GM19395 (cell line): ENCODE data around the gene RBM17.
"Not testable (repeated sequence)": the region's sequence is repeated elsewhere in the genome, so short reads cannot be mapped to it uniquely, and the experiment has no call there.

Experiments
- ATAC-seq: cut with Tn5 transposase; IDR thresholded peaks from one replicate; pipeline ENCODE4 v1.9.1; 2021; ENCODE audit warnings: mild to moderate bottlenecking, moderate library complexity; ENCODE audit not compliant: unreplicated experiment

The RBM17 gene

DNA sequence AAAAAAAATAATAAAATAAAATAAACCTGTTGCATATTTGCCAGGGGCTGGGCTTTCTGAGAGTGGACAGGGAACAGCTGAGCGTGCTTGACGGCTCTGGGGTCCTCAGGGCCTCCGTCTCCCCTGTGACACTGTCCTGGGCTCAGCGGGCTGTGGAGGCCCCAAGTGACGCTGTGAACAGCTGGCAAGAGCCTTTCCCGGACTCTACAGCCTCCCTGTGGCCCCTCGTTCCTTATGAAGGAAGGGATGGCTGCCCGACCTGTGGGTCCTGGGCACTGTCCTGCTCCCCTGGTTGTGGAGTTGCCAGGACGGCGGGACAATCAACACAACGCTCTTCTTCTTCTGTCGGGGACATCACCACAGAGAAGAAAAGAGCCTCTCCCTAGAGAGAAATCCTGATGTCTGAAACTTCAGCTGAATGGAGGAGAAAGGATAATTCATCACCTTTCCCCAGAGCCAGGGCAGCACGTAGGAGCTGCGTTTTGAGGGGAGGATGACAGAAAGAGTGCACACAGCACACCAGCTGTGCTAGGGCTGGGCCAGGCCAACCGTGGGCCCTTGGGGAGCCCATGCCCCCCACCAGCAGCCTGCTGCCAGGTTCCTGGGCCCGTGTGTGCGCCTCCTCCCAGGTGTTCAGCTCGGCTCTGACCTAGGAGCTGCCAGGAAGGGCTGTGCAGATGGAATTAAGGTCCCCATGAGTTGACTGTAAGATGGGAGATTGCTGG, 45.4 kb downstream of the RBM17 start:
- ATAC-seq = no peak

GRCh38 chr10:6135039-6135438, 46.2 kb downstream of the RBM17 start:
- no peak for ATAC-seq

DNA sequence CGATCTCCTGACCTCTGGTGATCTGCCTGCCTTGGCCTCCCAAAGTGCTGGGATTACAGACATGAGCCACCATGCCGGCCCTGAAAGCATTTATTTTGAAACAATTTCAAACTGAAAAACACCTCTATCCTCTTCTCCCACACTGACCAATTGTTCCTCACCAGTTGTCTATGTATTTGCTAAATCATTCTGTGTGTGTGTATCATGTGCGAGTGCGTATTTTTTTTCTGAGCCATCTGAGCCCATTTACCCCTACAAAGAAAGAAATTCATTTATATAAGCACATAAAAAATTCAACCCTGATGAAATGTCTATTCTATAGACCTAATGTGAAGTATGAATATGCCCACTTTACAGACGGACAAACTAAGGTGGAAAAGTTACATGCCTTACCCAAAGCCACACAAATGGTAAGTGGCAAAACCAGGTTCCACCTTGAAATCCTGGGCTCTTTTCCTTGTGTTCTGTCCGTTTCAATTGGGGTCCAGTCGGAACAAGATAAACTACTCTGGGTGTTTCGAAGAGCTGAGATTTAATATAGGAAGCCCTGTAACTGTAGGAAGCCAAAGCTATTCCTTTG, 46.8 kb downstream of the RBM17 start:
- ATAC-seq = no peak

DNA sequence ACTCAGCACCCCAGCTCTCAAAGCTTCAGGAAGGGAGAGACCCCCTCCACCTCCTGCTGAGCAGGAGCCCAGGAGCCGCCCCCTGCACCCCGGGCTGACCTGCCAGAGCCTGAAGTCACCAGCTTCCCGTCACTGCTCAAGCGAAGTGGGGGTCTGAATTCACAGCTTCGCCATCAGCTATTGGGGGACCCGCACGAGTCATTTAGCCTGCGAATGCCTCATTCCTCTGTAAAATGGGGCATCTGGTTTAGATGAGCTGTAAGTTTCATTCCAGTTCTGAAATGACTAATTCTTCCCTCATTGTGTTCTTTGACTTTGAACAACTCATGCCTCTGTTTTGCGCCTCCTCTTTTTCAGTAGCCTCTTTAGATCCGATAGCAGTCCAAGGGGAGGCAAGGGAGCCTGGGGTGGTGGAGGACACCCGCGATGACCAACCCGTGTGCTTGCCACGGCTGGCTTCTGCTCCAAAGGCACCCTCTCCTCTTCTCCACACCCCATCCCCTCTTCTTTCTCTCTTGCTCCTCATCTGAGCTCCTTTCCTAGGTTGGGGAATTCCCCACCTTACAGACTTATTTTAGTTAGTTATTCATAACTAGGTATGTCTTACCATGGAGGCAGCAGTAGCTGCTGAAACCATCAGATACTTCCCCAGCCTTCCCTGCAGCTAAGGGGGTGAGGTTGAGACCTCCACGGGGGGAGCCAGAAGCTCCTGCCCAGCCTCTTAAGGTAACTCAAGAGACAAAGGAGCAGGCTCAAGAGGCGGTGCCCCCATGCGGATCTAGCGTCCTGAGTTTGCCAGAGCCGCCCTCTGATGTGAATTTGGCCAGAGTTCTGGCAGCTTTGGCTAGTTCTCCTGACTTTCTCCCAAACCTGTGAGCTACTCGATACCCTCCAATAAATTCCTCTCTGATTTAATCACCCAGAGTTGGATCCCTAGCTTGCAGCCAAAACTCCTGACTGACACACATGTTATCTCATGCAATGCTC, 47.7 kb downstream of the RBM17 start:
- peak; percentile 61 for ATAC-seq

DNA sequence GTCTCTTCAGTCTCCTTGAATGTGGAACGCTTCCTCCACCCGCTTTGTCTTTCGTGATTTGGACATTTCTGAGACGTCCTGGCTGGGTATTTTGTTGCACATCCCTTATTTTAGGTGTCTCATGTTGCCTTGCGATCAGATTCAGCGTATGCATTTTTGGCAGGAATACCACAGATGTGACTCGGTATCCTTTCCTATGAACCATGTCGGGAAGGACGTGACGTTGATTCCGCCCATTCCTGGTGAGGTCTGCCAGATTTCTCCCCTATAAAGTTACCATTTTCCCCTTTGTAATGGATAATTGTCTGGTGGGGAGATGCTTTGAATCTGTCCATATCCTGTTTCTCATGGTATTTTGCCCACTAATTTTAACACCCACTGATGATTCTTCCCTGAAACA, 49.6 kb downstream of the RBM17 start:
- no peak for ATAC-seq

DNA sequence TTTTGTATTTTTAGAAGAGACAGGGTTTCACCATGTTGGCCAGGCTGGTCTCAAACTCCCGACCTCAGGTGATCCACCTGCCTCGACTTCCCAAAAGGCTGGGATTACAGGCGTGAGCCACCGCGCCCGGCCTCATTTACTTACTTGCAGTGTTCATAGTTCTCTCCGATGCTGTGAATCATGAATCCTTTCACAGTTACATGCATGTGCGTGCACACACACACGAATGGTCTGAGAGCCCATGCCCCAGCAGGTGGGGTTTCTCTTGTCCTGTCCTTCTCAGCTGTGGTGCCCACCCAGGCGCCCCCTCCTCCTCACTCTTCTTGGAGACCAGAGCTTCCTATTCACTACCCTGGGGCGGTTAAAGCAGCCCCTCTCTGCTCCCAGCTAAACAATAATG, 50.6 kb downstream of the RBM17 start:
- ATAC-seq = no peak

- no peak for ATAC-seq
Observed at GRCh38 chr10:6140141-6140841, 51.5 kb downstream of the RBM17 start.

- ATAC-seq = peak; percentile 4
Observed at GRCh38 chr10:6140965-6141295, 52.1 kb downstream of the RBM17 start.

GRCh38 chr10:6141296-6142151, 52.7 kb downstream of the RBM17 start:
- ATAC-seq = peak; percentile 66

DNA sequence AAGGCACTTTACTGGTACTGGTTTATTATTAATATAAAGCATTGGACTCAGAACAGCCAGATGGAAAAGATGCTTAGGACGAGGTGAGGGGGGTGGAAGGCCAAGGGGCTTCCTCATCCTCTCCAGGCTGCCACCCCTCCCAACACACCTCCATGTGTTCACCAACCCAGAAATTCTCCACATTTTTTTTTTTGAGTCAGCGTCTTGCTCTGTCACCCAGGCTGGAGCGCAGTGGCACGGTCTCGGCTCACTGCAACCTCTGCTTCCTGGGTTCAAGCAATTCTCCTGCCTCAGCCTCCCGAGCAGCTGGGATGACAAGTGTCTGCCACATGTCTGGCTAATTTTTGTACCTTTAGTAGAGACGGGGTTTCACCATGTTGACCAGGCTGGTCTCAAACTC, 53.4 kb downstream of the RBM17 start:
- ATAC-seq = not testable (repeated sequence)

- no peak for ATAC-seq
Observed at GRCh38 chr10:6142644-6143043, 53.8 kb downstream of the RBM17 start.

DNA sequence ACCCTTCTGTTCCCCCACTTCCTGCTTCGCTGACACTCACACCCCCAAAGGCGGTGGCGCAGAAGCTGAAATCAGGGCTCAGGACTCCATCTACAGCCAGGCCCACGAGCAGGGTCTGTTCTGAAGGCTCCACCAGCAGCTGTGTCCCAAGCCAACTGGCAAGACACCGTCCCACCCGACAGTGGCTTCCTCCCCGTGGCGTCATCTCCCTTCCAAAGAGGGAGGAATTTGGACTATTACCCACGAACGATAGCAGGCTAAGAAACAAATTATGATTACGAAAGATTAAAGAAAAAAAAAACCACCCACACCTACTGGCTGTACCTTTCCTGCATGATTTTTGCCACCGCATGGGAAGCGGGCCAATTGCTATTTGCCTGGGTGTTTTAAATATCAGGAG, 54.3 kb downstream of the RBM17 start:
- ATAC-seq = no peak

DNA sequence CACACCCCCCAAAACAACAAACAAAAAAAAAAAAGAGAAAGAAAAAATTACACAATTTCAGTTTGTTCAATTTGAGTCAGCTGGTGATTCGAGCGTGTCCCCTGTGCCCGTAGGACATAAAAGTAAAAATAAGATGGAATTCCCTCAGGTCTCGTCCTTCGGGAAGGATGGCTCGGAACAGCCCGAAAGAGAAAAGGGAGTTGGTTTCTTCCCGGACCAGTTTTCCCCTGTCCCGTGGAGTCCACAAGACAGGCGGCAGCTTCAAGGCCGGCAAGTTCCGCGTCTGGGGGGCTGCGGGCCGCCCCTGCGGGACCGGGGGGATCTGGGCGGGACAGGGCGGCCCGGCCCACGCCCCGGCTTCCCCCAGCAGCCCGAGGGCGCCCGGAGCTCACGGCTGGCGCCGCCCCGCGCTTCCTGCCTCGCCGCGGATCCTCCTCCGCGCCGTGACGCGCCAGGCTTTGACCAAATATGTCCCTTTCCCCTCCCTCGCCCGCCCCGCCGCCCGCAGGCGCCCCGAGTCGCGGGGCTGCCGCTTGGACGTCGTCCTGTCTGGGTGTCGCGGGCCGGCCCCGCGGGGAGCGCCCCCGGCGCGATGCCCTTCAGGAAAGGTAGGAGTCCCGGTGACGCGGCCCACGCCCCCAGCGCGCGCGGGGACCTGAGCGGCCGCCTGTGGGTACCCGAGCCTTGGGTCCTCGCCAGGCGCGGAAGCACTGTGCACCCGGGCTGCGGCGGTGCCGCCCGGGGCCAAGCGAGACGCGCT, 55.8 kb downstream of the RBM17 start:
- ATAC-seq = peak; percentile 72

DNA sequence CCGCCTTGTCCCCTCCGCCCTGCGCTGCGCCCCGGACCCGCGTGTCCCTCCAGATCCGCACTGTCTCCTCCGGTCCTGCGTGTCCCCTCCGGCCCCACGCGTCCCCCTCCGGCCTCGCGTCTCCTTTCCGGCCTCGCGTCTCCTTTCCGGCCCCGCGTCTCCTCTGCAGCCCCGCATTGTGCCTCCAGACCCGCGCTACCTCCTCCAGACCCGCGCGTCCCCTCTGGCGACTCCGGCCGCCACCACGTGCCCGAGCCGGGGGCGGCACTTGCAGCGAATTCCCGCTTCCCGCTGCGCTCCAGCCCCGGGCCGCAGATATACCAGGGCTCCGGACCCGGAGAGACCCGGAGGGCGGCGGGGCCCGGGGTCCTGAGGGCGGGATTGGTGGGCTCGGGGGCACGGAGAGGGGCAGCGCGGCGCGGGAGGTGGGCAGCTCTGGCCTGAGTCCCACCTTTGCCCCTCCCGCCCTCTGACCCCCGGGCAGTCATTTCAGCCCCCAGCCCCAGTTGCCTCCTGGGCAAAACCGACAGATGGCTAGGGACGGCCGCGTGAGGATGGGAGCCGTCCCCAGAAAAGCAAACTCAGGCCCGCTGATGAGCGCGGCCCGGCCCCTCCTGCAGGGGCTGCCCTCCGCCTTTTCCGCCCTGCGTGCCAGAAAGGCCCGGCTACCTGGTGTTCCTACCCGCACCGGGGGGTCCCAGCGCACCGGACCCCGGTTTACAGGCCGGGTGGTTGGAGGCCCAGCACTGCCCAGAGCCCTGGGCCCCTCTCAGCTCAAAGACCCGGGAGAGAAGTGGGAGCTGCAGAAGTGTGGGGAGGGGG, 56.5 kb downstream of the RBM17 start:
- ATAC-seq = peak; percentile 4

DNA sequence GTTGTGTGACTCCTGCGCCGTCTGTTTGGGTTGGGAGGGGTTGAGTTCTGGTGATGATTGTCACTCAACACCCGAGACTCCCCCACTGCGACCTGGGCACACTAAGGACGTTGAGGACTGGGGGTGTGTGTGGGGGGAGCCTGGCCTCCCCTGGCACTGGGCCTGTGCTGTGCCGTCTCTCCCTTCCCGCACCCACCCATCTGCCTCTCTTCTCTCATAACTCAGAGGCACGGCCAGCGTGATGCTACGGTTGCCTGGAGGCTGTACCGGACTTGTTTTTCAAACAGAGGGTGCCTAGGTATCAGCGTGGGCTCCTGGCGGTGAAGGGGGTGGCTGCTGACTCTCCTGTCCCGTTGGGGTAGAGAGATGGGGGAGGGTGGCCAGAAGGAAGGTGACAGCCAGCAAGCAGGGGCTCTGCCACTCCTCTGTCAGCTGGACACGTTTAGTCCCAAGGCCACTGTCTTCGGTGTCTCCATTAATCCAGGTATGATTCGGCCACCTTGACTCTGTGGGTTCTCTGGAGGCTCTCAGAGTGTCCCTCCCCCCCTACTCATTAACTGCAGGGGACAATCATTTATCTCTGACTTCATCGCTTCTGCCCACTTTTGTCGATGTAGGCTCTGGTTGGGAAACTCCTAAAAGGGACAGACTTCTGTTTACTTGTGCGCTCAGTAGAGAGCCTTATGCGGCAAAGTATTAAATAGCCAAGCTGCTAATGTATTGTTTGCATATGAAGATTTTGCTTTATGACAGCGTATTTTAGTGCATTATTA, 57.4 kb downstream of the RBM17 start:
- ATAC-seq = no peak

DNA sequence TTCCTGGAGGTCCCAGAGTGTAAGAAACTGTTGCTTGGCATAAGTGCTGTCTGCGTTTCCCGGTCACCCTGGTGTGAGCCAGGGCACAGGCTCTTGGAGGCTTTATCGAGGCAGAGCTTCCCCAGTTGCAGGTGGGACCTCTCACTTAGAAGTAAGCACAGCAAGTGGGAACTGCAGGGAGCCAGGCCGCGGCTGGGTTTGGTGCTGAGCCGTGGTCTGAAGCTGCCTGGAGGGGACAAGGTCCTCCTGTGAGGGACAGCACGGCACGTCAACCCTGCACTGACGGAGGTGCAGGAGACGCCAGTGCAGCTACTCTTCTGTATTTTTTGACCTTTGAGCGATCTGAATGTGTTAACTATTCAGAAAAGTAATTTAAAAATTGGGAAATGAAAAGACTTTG, 58.1 kb downstream of the RBM17 start:
- no peak for ATAC-seq

DNA sequence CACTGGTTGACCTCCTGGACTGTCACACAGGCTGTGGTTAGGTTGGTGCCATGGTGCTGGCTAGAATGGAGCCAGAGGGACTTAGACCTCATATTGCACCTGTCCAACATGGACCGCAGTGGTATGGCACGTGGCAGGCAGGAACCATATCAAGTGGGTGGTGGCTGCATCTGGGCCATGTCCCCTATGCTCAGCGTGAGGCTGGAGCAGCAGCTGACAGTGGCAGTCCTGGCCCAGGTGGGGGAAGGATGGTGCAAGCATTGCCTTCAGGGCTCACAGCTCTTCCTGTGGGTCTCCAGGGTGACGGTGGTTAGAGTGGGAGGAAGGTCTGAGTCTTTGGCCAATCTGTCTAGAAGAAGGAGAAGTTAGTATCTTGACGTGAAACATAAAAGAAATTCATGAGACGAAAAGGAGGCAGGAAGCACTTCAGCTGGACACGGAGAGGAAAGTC, 59.4 kb downstream of the RBM17 start:
- ATAC-seq = no peak

DNA sequence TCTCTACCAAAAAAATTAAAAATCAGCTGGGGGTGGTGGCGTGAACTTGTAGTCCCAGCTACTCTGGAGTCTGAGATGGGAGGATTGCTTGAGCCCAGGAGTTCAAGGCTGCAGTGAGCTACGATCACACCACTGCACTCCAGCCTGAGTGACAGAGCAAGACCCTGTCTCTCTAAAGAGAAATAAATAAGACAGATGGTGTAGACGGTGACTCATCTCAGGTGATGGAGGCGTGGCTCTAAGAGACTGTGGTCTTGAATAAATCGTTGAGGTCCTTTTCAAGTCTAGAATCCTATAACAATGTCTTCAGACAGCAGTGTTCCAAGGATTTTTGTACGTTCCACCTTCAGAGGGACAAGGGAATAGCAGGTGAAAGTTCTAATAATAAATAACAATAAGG, 60.1 kb downstream of the RBM17 start:
- ATAC-seq = no peak
